GM23248 (cell line): ENCODE results near the gene PHEX. TPM values are rescaled to one million over a fixed set of nuclear protein-coding genes. Genes with fewer than 3 reads are reported as not detected.

Source experiments
- DNase-seq: peaks from one replicate; pipeline ENCODE4 v3.0.0-alpha.2; 2015
- H2AFZ ChIP-seq: fragments of 200-600 bp; sonication (generic); 2 replicates; pipeline ENCODE4 v1.6.1; 2016; ENCODE audit warnings: antibody characterized with exemption
- H3F3A ChIP-seq: fragments of 200-600 bp; sonication (generic); 2 replicates; pipeline ENCODE4 v1.6.1; 2016; ENCODE audit warnings: mild to moderate bottlenecking, antibody characterized with exemption, mixed run types; ENCODE audit not compliant: insufficient read depth
- H3K27ac ChIP-seq: fragments of 200-600 bp; sonication (generic); 2 replicates; pipeline ENCODE4 v1.5.1; 2016; ENCODE audit warnings: mild to moderate bottlenecking
- H3K27me3 ChIP-seq: fragments of 200-600 bp; sonication (generic); replicated peaks from 2 replicates; pipeline ENCODE4 v1.6.1; 2016; ENCODE audit warnings: mild to moderate bottlenecking; ENCODE audit not compliant: insufficient read depth
- H3K36me3 ChIP-seq: fragments of 200-600 bp; sonication (generic); 2 replicates; pipeline ENCODE4 v1.6.1; 2016; ENCODE audit warnings: low read depth, mild to moderate bottlenecking
- H3K4me1 ChIP-seq: fragments of 200-600 bp; sonication (generic); 2 replicates; pipeline ENCODE4 v1.6.1; 2016; ENCODE audit warnings: mild to moderate bottlenecking; ENCODE audit not compliant: insufficient read depth
- H3K4me2 ChIP-seq: fragments of 200-600 bp; sonication (generic); one replicate; pipeline ENCODE4 v1.6.1; 2016; ENCODE audit warnings: mild to moderate bottlenecking; ENCODE audit not compliant: unreplicated experiment
- H3K4me3 ChIP-seq: fragments of 200-600 bp; sonication (generic); 2 replicates; pipeline ENCODE4 v1.5.1; 2016; ENCODE audit warnings: mild to moderate bottlenecking
- H3K79me2 ChIP-seq: fragments of 200-600 bp; sonication (generic); 2 replicates; pipeline ENCODE4 v1.6.1; 2016; ENCODE audit warnings: mild to moderate bottlenecking; ENCODE audit not compliant: insufficient read depth
- H3K9ac ChIP-seq: fragments of 200-600 bp; sonication (generic); 2 replicates; pipeline ENCODE4 v1.6.1; 2016; ENCODE audit warnings: mild to moderate bottlenecking
- H3K9me2 ChIP-seq: fragments of 200-600 bp; sonication (generic); 2 replicates; pipeline ENCODE4 v1.6.1; 2016; ENCODE audit warnings: mixed run types, mild to moderate bottlenecking, moderate library complexity; ENCODE audit not compliant: insufficient read depth
- H3K9me3 ChIP-seq: fragments of 200-600 bp; sonication (generic); one replicate; pipeline ENCODE4 v1.6.1; 2017; ENCODE audit warnings: low read depth
- H4K20me1 ChIP-seq: fragments of 200-600 bp; sonication (generic); 2 replicates; pipeline ENCODE4 v1.6.0; 2016; ENCODE audit not compliant: insufficient read depth
- EZH2 ChIP-seq: fragments of 200-600 bp; sonication (generic); IDR thresholded peaks from 2 replicates; pipeline ENCODE4 v1.6.1; 2018; ENCODE audit warnings: antibody characterized with exemption, mild to moderate bottlenecking; ENCODE audit not compliant: insufficient read depth, poor library complexity, severe bottlenecking
- EZH2phosphoT487 ChIP-seq: fragments of 200-600 bp; sonication (generic); IDR thresholded peaks from 2 replicates; pipeline ENCODE4 v1.6.1; 2018; ENCODE audit warnings: antibody characterized with exemption, moderate library complexity, mild to moderate bottlenecking, low read depth; ENCODE audit not compliant: insufficient read depth
- WGBS, 2 experiments: methylation state at CpG; one replicate each; pipeline ENCODE4 v1.1.6; 2015 to 2017; ENCODE audit warnings: low lambda C conversion rate in 2 of 2, low coverage in 1 of 2; ENCODE audit errors: missing lambda C conversion rate in 2 of 2; 5-methylcytosine and 5-hydroxymethylcytosine counted together
- in situ Hi-C: fragments of 300-500 bp; cut with MboI; formaldehyde crosslinking; loops from 2 replicates; pipeline ENCODE4 v1.15.0; 2020
- polyA plus RNA-seq: library from polyadenylated mRNA; unstranded; fragments of >200 nt; fragmentation: Nextera tagmentation; extraction: Ambion mirVana; gene quantifications from 2 replicates; pipeline ENCODE4 v1.2.1, GENCODE V29; 2016
- total RNA-seq: library from RNA; depleted of rRNA; stranded (reverse); fragments of >200 nt; shearing (Covaris generic); gene quantifications from 2 replicates; pipeline ENCODE4 v1.2.3, GENCODE V29; 2014; rRNA removed

The PHEX gene
- total and polyA plus RNA-seq, 2 experiments from 2014 or later, result 0.64 to 0.65 TPM

- Histone ChIP-seq H3K79me2 (no peaks in the 10 kb centered on the region), H3F3A (no peaks in the 10 kb centered on the region), H2AFZ (peak overlapping the region; percentile 53), H3K9ac (peak overlapping the region; percentile 42), H4K20me1 (no peaks in the 10 kb centered on the region), H3K4me3 (peak overlapping the region; percentile 40; the same call in 1 of the 2 replicates), H3K9me2 (no peaks in the 10 kb centered on the region), H3K36me3 (no peaks in the 10 kb centered on the region), H3K27ac (peak overlapping the region; percentile 15; the same call in 1 of the 2 replicates), H3K4me2 (peak overlapping the region; percentile 48), H3K27me3 (no peaks in the 10 kb centered on the region), H3K9me3 (no peaks in the 10 kb centered on the region), H3K4me1 (peaks cover 19% of the 10 kb centered on the region; the same call in 1 of the 2 replicates)
- DNase-seq, result peak; percentile 77
- in situ Hi-C loops, result no loop called here
- TF ChIP-seq EZH2phosphoT487, result no peak
- no peak for TF ChIP-seq EZH2
- WGBS, 2 experiments, result 0% methylated on average over 2 of the region's 2 CpGs
Observed at GRCh38 chrX:22300130-22300529, 268.0 kb downstream of the PHEX start.

Other genes starting within 250 kb of the PHEX start
- gene MBTPS2, start 192.7 kb upstream of the PHEX start, total RNA-seq, result 9.2 and 11.7 TPM in 2 replicates
- 24.0 and 25.5 TPM in 2 replicates for gene MBTPS2, start 192.7 kb upstream of the PHEX start, polyA plus RNA-seq
- 0.38 and 1.4 TPM in 2 replicates for gene YY2, start 176.3 kb upstream of the PHEX start, total RNA-seq
- 1.5 and 1.9 TPM in 2 replicates for gene YY2, start 176.3 kb upstream of the PHEX start, polyA plus RNA-seq
- gene SMS, start 91.6 kb upstream of the PHEX start, total RNA-seq, result 159 and 162 TPM in 2 replicates
- gene SMS, start 91.6 kb upstream of the PHEX start, polyA plus RNA-seq, result 156 and 166 TPM in 2 replicates
- gene CBLL2, start 240.6 kb downstream of the PHEX start, total RNA-seq, result not detected in 2 replicates
- not detected in 2 replicates for gene CBLL2, start 240.6 kb downstream of the PHEX start, polyA plus RNA-seq